ENCODE measurements around the gene PITPNM3. TPM values are rescaled to one million over a fixed set of nuclear protein-coding genes. Genes with fewer than 3 reads are reported as not detected.

The PITPNM3 gene
- total and polyA plus RNA-seq, 2 experiments from 2014 or later = 0.77 to 6.5 TPM

- TF ChIP-seq CTCF (IDR thresholded peaks at IDR 0.05; ENCODE audit: low read depth, low read length) = no peak
- no peaks in the 10 kb centered on the region for H3K36me3 ChIP-seq
- H3K4me3 ChIP-seq = no peak overlapping the region
- H3K27ac ChIP-seq = no peak overlapping the region
- no peak for DNase-seq (ENCODE audit: low read depth in 1 of 2, low spot score in 1 of 2)
- H3K27me3 ChIP-seq = peaks cover 9% of the 10 kb centered on the region
- no peaks in the 10 kb centered on the region for H3K4me1 ChIP-seq (ENCODE audit: low read depth)
- no peaks in the 10 kb centered on the region for H3K9me3 ChIP-seq (ENCODE audit: low read depth)
Measured at GRCh38 chr17:6437956-6438355, 118.4 kb downstream of the PITPNM3 start.

GRCh38 chr17:6437466-6437865 is 118.9 kb downstream of the PITPNM3 start:
- H3K4me1 ChIP-seq (ENCODE audit: low read depth) = no peaks in the 10 kb centered on the region
- H3K27ac ChIP-seq = no peak overlapping the region
- TF ChIP-seq CTCF (IDR thresholded peaks at IDR 0.05; ENCODE audit: low read depth, low read length) = no peak
- no peak overlapping the region for H3K4me3 ChIP-seq
- peaks cover 9% of the 10 kb centered on the region for H3K27me3 ChIP-seq
- no peaks in the 10 kb centered on the region for H3K9me3 ChIP-seq (ENCODE audit: low read depth)
- no peak for DNase-seq (ENCODE audit: low read depth in 1 of 2, low spot score in 1 of 2)
- H3K36me3 ChIP-seq = no peaks in the 10 kb centered on the region

GRCh38 chr17:6435968-6436367 is 120.4 kb downstream of the PITPNM3 start:
- peak; percentile 77 to 81 for DNase-seq (ENCODE audit: low read depth in 1 of 2, low spot score in 1 of 2)
- Histone ChIP-seq H3K27ac (no peak overlapping the region), H3K36me3 (no peaks in the 10 kb centered on the region), H3K9me3 (ENCODE audit: low read depth) (no peaks in the 10 kb centered on the region), H3K4me3 (no peak overlapping the region), H3K4me1 (ENCODE audit: low read depth) (no peaks in the 10 kb centered on the region), H3K27me3 (peaks cover 9% of the 10 kb centered on the region)
- TF ChIP-seq CTCF (IDR thresholded peaks at IDR 0.05; ENCODE audit: low read depth, low read length) = peak; percentile 79

- TF ChIP-seq CTCF (IDR thresholded peaks at IDR 0.05; ENCODE audit: low read depth, low read length) = no peak
- H3K36me3 ChIP-seq = no peaks in the 10 kb centered on the region
- H3K27ac ChIP-seq = no peak within 1 kb of the TSS
- no peaks in the 10 kb centered on the region for H3K9me3 ChIP-seq (ENCODE audit: low read depth)
- no peak within 1 kb of the TSS for H3K4me3 ChIP-seq
- peaks cover 9% of the 10 kb centered on the region for H3K27me3 ChIP-seq
- no peak for DNase-seq (ENCODE audit: low read depth in 1 of 2, low spot score in 1 of 2)
- no peaks in the 10 kb centered on the region for H3K4me1 ChIP-seq (ENCODE audit: low read depth)
Measured at GRCh38 chr17:6435051-6435450, 121.3 kb downstream of the PITPNM3 start, which contains the start of gene AIPL1. Gene AIPL1 (minus strand): TSS chr17:6435121. CDS start chr17:6435104, 17 bp downstream.

GRCh38 chr17:6430769-6431168 is 125.6 kb downstream of the PITPNM3 start:
- H3K4me3 ChIP-seq = no peak overlapping the region
- no peak overlapping the region for H3K27ac ChIP-seq
- H3K27me3 ChIP-seq = no peaks in the 10 kb centered on the region
- no peaks in the 10 kb centered on the region for H3K36me3 ChIP-seq
- no peaks in the 10 kb centered on the region for H3K4me1 ChIP-seq (ENCODE audit: low read depth)
- no peaks in the 10 kb centered on the region for H3K9me3 ChIP-seq (ENCODE audit: low read depth)
- DNase-seq (ENCODE audit: low read depth in 1 of 2, low spot score in 1 of 2) = no peak
- peak; percentile 36 for TF ChIP-seq CTCF (IDR thresholded peaks at IDR 0.05; ENCODE audit: low read depth, low read length)

- H3K36me3 ChIP-seq = no peaks in the 10 kb centered on the region
- TF ChIP-seq CTCF (IDR thresholded peaks at IDR 0.05; ENCODE audit: low read depth, low read length) = no peak
- no peak overlapping the region for H3K4me3 ChIP-seq
- no peak overlapping the region for H3K27ac ChIP-seq
- no peaks in the 10 kb centered on the region for H3K9me3 ChIP-seq (ENCODE audit: low read depth)
- DNase-seq (ENCODE audit: low read depth in 1 of 2, low spot score in 1 of 2) = no peak
- H3K27me3 ChIP-seq = no peaks in the 10 kb centered on the region
- H3K4me1 ChIP-seq (ENCODE audit: low read depth) = no peaks in the 10 kb centered on the region
Measured at GRCh38 chr17:6429266-6429665, 127.1 kb downstream of the PITPNM3 start.

All from cardiac muscle cell (in vitro differentiated cells and primary cell).